NCI-H82 (cell line): ENCODE results near the gene PLA2G4D.
A peak's percentile ranks its signal among the peaks of the same experiment; 100 is the strongest.

Source experiments
- DNase-seq: peaks from one replicate; lab custom pipeline; 2025; lab: John Stamatoyannopoulos, UW

PLA2G4D gene, protein sequence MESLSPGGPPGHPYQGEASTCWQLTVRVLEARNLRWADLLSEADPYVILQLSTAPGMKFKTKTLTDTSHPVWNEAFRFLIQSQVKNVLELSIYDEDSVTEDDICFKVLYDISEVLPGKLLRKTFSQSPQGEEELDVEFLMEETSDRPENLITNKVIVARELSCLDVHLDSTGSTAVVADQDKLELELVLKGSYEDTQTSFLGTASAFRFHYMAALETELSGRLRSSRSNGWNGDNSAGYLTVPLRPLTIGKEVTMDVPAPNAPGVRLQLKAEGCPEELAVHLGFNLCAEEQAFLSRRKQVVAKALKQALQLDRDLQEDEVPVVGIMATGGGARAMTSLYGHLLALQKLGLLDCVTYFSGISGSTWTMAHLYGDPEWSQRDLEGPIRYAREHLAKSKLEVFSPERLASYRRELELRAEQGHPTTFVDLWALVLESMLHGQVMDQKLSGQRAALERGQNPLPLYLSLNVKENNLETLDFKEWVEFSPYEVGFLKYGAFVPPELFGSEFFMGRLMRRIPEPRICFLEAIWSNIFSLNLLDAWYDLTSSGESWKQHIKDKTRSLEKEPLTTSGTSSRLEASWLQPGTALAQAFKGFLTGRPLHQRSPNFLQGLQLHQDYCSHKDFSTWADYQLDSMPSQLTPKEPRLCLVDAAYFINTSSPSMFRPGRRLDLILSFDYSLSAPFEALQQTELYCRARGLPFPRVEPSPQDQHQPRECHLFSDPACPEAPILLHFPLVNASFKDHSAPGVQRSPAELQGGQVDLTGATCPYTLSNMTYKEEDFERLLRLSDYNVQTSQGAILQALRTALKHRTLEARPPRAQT

DNA sequence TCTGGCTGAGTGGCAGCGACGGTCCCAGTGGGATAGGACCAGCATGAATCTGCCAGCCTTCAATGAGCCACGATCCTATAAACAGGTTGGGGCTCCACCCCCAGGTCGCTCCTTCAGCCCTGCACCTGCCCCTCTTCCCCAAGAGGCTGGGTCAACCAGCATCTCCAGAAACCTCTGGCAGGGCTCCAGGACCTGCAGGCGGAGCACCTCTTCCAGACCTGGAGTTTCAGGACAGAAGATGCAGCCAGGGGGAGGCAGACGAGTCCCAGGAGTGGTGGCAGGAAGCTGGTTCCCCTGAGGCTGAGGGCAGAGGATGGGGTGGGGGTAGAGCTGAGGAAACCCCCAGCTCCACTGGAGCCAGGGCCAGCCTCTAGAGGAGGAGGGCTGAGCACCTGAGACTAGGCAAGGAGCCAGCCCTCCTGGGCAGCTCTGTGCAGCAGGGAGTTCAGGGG lies at the start of gene PLA2G4D:
Gene PLA2G4D, minus strand, starts transcription at position 51 of the 452 bp plus-strand sequence. CDS start 103 bp downstream, outside the sequence.
- DNase-seq = no peak

DNA sequence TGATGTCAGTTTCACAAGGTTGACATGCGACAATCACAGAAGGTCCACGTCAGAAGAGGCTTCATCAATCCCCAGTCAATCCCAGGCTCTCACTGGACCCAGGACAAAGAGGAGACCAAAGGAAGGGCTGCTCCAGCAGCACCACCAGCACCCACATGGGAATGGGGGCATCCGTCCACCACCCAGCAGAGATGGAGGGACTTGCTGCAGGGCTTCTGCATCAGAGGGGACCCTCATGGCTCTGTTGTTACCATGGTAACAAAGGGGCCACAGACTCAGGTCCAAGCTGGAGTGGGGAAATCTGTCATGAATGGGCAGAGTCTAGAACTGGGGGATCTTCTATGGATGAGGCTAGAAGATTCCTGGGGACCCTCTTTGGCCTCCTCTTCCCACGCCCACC lies 49.0 kb upstream of the PLA2G4D start:
- no peak for DNase-seq

- no peak for DNase-seq
These were observed 47.7 kb upstream of the PLA2G4D start for GRCh38 chr15:42141795-42142667.

DNA sequence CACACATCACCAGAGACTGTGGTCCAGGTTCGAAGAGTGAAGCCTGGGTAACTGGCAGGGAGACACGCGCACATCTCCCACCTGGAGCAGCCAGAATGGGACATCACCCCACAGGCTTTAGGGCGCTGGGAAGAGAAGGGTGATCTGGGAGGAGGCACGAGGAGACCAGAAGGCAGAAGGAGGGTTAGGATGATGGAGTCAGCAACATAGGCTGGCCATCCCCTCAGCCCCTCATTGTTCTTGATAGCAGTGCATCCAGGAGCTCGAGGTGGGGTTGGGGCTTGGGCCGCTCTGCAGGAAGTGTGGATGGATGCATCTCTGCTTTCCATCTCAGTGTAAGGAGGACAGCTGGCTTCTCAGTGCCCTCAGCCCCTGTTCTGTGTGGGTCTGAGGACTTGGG lies 46.9 kb upstream of the PLA2G4D start:
- DNase-seq = no peak

DNA sequence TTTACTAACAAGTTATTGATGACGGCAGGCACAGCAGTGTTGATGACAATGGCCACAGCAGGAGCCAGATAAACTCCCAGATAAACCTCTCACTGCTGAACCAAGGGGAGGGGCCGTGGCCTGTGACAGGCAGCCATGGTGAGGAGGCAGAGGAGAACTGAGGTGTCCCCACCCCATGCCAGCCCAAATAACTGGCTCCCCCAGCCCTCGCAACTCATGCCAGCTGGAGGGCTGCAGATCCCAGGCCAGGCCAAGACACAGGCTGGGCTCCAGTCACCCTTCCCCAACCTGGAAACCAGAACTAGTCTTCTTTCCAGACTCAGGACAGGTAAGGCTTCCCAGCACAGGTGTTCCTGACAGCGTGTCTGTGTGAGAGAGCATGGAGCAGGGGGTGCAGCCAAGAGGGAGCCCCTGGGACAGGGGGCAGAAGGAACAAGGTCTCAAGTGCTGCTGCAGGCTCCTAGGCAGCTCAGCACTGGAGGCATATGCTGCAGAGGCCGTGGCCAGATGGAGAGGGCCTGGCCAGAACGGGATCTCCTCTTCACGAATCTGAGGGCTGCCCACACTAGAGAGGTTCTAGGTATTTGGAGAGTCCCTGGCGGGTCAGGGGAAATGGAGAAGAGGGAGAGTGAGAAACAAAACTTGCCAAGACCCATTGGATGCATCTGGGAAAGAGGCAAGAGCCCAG lies 46.2 kb upstream of the PLA2G4D start:
- DNase-seq = no peak

DNA sequence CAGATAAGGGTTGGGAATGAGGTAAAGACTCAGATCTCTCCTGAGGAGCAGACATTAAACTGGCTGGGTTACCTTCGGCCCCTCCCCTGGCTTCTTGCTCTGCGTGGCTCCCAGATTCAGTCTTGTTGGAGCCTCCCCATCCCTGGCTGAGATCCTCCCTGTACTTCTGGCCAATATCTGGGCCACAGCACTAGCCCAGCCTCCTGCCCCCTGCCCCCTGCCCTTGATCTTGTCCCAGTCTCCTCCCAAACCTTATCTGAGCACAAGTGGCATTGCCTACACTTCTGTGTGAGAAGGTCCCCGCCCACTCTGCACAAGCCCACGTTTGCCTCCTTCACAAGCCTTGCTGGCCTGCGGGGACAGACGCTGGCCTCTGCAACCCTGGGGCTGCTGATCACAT lies 45.2 kb upstream of the PLA2G4D start:
- no peak for DNase-seq

GRCh38 chr15:42138968-42139386 lies 44.6 kb upstream of the PLA2G4D start:
- no peak for DNase-seq

GRCh38 chr15:42138411-42138810 lies 44.0 kb upstream of the PLA2G4D start:
- DNase-seq = no peak

GRCh38 chr15:42137461-42138261 lies 43.3 kb upstream of the PLA2G4D start:
- DNase-seq = peak; percentile 81

GRCh38 chr15:42136513-42136912 lies 42.2 kb upstream of the PLA2G4D start:
- DNase-seq = no peak

GRCh38 chr15:42135351-42135750 lies 41.0 kb upstream of the PLA2G4D start:
- no peak for DNase-seq

- no peak for DNase-seq
These were observed 40.4 kb upstream of the PLA2G4D start for GRCh38 chr15:42134617-42135245.

GRCh38 chr15:42133886-42134502 lies 39.6 kb upstream of the PLA2G4D start:
- peak; percentile 91 for DNase-seq

DNA sequence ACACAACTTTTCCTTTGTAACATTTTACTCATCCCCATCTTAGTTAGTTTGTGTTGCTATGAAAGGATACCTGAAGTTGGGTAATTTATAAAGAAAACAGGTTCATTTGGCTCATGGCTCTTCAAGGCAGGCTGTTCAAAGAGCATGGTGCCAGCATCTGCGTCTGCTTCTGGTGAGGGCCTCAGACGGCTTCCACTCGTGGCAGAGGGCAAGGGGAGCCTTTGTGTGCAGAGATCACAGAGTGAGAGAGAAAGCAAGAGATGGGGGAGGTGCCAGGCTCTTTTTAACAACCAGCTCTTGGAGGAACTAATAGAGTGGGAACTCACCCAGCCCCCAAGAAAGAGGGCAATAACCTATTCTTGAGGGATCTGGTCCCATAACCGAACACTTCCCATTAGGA lies 39.0 kb upstream of the PLA2G4D start:
- DNase-seq = peak; percentile 43

DNA sequence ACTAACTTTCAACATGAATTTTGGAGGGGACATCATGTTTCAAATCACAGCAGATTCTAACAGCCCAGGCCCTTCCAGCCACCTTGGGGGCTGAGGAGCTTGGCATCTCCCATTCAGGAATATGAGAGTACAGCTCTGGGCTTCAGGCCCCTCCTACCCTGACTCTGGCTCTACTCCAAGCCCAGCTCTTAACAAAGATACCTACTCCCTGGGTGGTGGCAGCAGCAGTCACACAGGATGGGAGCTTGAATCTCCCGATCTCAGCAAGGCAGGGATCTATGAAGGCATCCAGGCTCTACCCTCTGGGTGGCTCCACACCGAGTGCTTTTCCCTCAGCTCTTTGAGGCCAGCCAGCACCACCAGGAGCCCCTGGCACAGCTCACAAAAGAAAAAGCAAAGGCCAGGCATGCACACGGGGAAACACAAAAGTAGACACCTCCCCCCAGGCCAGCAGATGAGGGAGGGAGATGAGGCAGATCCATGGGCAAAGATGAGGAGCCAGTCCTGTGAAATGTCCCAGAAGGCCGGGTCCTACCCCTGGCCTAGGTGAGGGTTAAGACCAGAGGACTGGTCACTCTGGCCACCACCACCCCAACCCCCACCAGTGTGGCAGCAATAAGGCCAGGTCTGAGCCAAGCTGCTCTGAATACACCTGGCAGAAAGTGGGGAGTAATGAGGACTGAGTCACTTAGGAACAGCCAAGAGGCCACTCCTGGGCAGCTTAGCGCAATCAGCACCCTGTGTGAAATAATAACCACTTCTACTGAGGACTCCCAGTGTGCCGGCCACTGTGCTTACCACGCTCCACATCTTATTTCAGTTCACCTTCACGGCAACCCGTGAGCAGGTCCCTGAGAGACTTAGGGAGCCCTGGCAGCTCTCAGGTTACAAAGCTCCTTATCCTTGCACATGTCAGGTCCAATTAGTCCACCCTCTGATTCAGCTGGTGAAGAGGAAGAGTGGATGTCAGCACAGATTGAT lies 37.8 kb upstream of the PLA2G4D start:
- peak; percentile 98 for DNase-seq

GRCh38 chr15:42131006-42131405 lies 36.6 kb upstream of the PLA2G4D start:
- no peak for DNase-seq

GRCh38 chr15:42130246-42130986 lies 36.1 kb upstream of the PLA2G4D start:
- DNase-seq = peak; percentile 88

- DNase-seq = no peak
These were observed 35.0 kb upstream of the PLA2G4D start for GRCh38 chr15:42129364-42129763.
